ENCODE results near the gene RAX. TPM values are rescaled to one million over a fixed set of nuclear protein-coding genes. Genes with fewer than 3 reads are reported as not detected.

Gene RAX
- polyA plus RNA-seq, 1 donor (not counting 4 experiments of a cell fraction or from before 2014, with no cell fraction given) = not detected

DNA sequence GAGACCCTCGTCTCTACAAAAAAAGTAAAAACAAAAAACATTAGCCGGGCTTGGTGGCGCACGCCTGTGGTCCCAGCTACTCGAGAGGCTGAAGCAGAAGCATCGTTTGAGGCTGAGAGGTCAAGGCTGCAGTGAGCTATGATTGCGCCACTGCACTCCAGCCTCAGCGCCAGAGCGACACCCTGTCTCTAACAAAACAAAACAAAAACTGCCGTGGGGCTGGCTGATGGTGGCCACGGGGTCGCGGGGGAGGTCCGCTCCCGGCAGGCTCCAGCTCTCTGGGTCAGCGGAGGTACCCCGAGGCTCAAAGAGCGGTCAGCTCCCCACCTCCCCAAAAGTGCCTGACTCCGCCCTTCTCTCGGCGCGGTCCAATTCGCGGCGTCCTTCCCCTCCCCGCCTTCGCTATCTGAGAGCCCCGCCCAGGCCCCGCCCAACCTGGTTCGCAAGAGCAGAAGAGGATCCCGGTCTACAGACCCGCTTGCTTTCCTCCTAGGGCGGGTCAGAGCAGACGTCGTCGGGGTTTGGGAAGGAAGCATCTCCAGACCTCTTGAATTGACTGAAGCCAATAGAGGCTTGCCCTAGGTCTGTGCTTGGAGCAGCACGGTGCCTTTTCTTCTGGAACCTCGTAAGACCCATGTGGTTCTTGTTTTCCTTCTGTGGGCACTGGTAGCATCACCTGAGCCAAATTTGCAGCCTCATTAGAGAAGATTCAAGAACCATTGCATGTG is 7.8 kb downstream of the RAX start:
- Histone ChIP-seq H2AFZ (ENCODE audit: control insufficient read depth, low read length) (no peak overlapping the region), H4K20me1 (ENCODE audit: control insufficient read depth, extremely low read depth, insufficient read depth, low read length) (peaks cover 5% of the 10 kb centered on the region), H3K4me1 (ENCODE audit: control insufficient read depth, extremely low read depth, insufficient read depth, low read length) (peaks cover 16% of the 10 kb centered on the region), H3K4me3 (ENCODE audit: control insufficient read depth in 2 of 3, extremely low read depth in 1 of 3, insufficient read depth in 2 of 3, low read depth in 1 of 3, low read length in 3 of 3) (peak overlapping the region; percentile 15 to 57 (median 35)), H3K9me1 (ENCODE audit: control insufficient read depth, extremely low read depth, insufficient read depth, low read length) (peaks cover 2% of the 10 kb centered on the region), H3K4me2 (ENCODE audit: control insufficient read depth, extremely low read depth, insufficient read depth, low read depth, low read length) (peak overlapping the region; percentile 66), H3K36me3 (ENCODE audit: control insufficient read depth in 2 of 2, extremely low read depth in 1 of 2, insufficient read depth in 2 of 2, low read length in 2 of 2) (no peaks in the 10 kb centered on the region), H3K79me2 (ENCODE audit: control insufficient read depth, insufficient read depth, low read length) (no peaks in the 10 kb centered on the region), H3K27ac (ENCODE audit: control insufficient read depth, insufficient read depth, low read length) (no peak overlapping the region), H3K9ac (ENCODE audit: control insufficient read depth, extremely low read depth, insufficient read depth, low read length) (no peak overlapping the region), H3K9me3 (ENCODE audit: control insufficient read depth, low read depth, low read length) (no peaks in the 10 kb centered on the region), H3K27me3 (ENCODE audit: control insufficient read depth, extremely low read depth, insufficient read depth, low read length) (peaks cover 78% of the 10 kb centered on the region)
- TF ChIP-seq CTCF (optimal IDR thresholded peaks at IDR 0.05 in 1 of 3, IDR thresholded peaks at IDR 0.05 in 1 of 3, conservative IDR thresholded peaks at IDR 0.05 in 1 of 3; ENCODE audit: extremely low read depth in 1 of 3, insufficient read depth in 2 of 3, low read length in 3 of 3) (no peak), EZH2 (IDR thresholded peaks at IDR 0.05; ENCODE audit: low read length) (peak; percentile 61)
- DNase-seq (ENCODE audit: low read depth, low spot score) (no peak), FAIRE-seq (no peak)
- dilution Hi-C loops (cut with MboI; ENCODE audit: extremely low pct_ligation_motif_present, low sequenced_read_pairs) = no loop called here

- dilution Hi-C loops (cut with MboI; ENCODE audit: extremely low pct_ligation_motif_present, low sequenced_read_pairs) = no loop called here
- H3K9ac ChIP-seq (ENCODE audit: control insufficient read depth, extremely low read depth, insufficient read depth, low read length) = no peak overlapping the region
- peaks cover 16% of the 10 kb centered on the region for H3K4me1 ChIP-seq (ENCODE audit: control insufficient read depth, extremely low read depth, insufficient read depth, low read length)
- DNase-seq (ENCODE audit: low read depth, low spot score) (no peak), FAIRE-seq (no peak)
- H3K9me1 ChIP-seq (ENCODE audit: control insufficient read depth, extremely low read depth, insufficient read depth, low read length) = peaks cover 2% of the 10 kb centered on the region
- TF ChIP-seq CTCF (optimal IDR thresholded peaks at IDR 0.05 in 1 of 3, IDR thresholded peaks at IDR 0.05 in 1 of 3, conservative IDR thresholded peaks at IDR 0.05 in 1 of 3; ENCODE audit: extremely low read depth in 1 of 3, insufficient read depth in 2 of 3, low read length in 3 of 3) (peak in 1 of 3 experiments; percentile 19), EZH2 (IDR thresholded peaks at IDR 0.05; ENCODE audit: low read length) (no peak)
- H3K4me2 ChIP-seq (ENCODE audit: control insufficient read depth, extremely low read depth, insufficient read depth, low read depth, low read length) = peak overlapping the region; percentile 66
- H3K27me3 ChIP-seq (ENCODE audit: control insufficient read depth, extremely low read depth, insufficient read depth, low read length) = peaks cover 72% of the 10 kb centered on the region
- peak overlapping the region in 2 of 3 experiments; percentile 35 to 57 for H3K4me3 ChIP-seq (ENCODE audit: control insufficient read depth in 2 of 3, extremely low read depth in 1 of 3, insufficient read depth in 2 of 3, low read depth in 1 of 3, low read length in 3 of 3)
- H3K9me3 ChIP-seq (ENCODE audit: control insufficient read depth, low read depth, low read length) = no peaks in the 10 kb centered on the region
- no peaks in the 10 kb centered on the region for H3K79me2 ChIP-seq (ENCODE audit: control insufficient read depth, insufficient read depth, low read length)
- H3K36me3 ChIP-seq (ENCODE audit: control insufficient read depth in 2 of 2, extremely low read depth in 1 of 2, insufficient read depth in 2 of 2, low read length in 2 of 2) = no peaks in the 10 kb centered on the region
- no peak overlapping the region for H3K27ac ChIP-seq (ENCODE audit: control insufficient read depth, insufficient read depth, low read length)
- H4K20me1 ChIP-seq (ENCODE audit: control insufficient read depth, extremely low read depth, insufficient read depth, low read length) = peaks cover 5% of the 10 kb centered on the region
- H2AFZ ChIP-seq (ENCODE audit: control insufficient read depth, low read length) = no peak overlapping the region
These were observed 8.5 kb downstream of the RAX start for GRCh38 chr18:59264651-59265245.

All from keratinocyte (primary cell).